ENCODE results near the gene HIVEP2.

HIVEP2 gene

DNA sequence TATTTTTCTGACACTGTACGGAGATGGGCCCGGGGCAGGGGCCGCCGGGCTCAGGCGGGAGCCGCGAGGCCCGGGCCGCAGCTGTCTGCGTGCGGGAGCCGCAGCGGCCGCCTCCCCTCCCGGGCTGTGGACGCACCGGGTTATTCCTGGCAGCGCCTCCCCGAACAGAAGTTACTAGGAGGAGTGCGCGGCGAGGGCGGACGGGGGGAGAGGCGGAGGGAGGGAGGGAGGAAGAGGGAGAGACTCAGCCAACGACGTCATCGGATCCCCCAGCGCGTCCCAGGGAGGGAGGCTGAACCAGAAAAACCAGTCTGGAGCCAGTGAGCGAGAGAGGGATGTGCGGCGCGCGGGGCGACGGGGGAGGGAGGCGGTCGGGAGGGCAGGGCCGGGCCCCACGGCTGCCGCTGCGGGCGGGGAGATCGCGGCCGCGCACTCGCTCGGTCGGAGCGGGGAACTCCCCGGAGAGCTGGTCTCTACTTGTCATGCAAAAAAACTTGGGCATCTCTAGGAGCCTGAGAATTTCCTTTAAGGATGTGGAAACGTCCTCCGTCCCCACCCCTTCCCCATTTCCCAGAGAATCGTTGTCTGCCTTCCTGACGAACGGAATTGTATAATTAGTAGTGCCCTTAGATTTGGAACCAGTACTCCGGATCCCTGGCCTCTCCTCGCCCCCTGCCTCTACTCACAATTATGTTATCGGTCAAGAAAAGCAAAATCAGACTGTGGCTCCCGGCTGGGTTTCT, 1.4 kb upstream of the HIVEP2 start:
- DNase-seq, result peak; percentile 99

DNA sequence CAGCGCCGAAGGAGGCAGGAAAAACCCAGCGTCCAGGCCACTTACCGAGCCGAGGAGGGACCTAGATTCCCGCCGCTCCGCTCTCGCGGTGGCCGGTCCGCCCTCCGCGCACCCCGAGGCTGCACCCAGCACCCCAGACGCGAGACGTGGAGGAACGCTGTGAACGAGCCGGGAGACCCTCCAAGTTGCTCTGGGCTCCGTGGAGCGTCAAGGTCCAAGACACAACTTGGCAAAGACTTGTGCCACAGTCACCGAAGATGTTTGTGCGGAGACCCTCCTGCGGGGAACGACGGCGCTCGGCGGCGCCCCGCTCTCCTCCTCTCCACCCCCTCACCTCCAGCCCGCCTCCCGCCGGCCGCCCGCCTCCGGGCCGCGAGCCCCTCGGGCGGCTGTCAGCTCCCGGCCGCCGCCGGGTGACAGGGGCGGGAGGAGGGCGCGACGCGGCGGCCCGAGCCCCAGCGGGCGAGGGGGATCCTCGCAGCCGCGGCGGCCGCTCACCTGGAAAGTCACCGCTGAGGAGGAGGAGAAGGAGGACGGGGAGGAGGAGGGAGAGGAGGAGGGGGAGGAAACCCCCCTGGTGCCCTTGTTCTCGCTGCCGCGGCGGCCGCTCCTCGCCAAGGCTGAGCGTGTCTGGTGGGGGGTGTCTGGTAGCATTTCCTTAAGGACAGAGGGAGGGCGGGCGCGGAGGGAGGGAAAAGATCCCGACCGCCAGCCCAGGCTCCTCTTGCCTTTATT, 637 bp upstream of the HIVEP2 start:
- no peak for DNase-seq

DNA sequence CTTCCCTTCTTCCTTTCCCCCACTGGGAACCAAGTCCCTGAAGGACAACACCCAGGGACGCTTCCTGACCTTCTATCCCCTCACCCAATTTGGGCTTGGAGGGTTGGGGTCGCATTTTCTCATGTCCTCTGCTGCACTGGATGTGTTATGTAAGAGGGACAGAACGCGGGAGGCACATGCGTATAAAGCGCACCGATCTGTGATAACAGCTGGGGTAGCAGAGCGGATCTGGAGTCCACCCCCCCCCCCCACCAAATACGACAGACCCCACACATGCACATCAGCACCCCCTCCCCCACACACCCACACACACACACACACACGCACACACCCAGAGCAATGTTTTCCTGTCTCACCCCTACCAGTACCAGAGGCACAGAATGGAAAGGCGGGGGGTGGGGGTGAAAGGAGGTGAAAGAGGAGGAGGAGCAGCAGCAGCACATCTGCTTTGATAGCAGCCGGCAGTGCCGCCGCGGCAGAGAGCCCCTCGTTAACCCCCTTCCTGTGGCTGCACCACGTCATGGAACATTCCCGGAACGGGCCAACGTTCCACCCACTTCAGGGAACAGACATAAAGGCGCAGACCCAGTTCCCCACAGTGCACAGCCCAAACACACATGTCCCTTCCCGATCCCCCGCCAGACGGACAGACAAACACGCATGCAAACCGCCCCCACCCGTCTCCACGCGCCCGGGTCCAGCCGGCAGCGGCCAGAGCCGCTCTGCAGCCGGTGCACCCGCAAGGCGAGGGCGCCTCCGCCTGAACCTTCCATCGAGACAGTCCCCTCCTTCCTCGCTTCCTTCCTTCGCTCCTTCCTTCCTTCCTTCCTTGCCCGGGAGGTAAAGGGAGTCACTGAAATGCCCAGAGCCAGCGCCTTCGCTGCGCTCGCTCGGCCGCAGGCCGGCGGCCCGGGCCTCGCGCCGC, 590 bp downstream of the HIVEP2 start:
- DNase-seq, result peak; percentile 88

DNA sequence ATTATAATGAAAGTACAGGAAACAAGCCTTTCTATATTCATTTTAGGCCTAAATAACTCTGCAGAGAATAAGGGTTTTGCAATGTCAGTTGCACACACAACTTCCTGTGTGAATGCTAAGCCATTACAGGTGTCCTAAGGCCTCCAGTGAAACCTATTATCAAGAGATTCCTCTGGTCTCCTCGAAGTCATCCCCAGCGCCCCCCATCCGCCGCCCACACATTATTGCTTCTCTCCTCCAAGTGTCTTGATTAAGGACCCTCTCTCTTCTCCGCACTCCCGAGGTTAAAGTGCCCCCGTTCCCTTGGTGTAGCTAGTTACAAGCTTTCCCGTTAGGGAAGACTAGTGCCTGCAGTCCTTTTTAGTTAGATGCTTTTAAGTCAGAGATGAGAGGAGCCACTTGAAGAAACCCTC, 1.3 kb downstream of the HIVEP2 start:
- no peak for DNase-seq

DNA sequence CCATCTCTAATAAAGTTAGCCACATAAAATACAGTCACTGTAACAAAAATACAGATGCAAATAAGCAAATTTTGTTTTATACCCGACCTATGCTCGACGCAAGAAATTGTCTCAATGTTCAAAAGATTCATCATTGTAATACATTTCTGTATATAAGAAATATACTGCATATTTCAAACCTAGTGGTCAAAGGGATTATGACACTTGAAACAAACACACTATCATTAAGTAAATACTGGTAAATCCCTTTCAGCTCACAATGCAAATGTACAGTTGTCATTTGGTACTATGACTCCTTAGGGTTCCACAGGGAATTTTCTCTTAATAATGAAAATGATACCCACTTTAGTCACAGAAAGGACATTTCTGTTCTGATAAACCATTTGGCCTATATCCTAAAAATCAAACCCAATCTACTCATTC, 2.2 kb downstream of the HIVEP2 start:
- peak; percentile 62 for DNase-seq

DNA sequence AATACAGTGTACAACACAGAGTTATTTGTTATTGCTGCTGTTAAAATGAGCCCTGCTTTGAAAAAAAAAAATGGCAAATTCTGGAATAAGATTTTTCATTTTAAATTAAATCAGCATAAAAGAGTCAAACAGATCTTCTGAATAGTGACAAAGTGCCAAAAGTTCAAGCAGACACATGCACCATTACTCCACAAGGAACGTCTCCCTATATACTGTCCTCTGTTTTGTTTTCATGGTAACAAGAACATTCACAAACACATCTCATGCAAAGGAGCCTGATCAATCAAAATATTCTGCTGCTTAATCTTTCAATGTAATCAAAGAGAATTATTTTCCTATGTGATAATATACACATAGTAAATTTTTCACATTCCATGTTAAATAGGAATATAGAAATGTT, 2.7 kb downstream of the HIVEP2 start:
- no peak for DNase-seq

DNA sequence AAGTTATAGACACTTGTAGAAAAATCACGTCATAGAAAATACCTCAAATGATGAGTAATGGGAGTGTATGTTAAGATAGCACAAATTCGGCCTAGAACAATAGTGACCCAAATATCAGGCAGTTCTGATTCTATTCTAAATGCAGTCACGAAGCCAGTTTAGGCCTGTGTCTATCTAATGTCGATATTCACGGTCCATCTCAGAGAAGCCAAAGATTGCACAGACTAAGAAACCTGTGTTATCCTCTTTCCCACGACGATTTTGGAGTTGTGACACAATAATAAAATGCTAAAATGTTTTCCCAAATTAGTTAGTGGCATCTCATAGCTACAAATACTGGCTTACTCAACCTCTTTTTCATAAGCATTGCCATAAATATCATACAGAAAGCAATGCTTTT, 4.0 kb downstream of the HIVEP2 start:
- DNase-seq, result no peak

DNA sequence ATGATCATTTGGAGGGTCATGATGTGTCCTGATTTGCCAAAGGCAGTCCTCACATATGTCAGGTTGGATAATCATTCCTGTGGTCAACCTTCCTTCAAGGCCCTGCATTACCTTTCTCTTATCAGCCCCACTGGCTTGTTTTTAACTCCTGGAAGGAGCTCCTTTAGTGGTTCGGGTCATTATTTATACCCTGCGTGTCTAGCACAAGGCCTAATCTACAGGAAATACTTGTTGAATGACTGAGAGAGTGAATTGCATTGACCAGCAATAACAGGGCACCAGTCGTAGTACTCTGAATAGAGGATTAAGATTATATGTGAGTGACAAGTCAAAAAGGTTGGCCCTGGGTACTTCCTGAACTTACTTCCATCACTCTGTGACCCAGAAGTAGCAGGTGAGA, 4.5 kb downstream of the HIVEP2 start:
- peak; percentile 14 for DNase-seq

DNA sequence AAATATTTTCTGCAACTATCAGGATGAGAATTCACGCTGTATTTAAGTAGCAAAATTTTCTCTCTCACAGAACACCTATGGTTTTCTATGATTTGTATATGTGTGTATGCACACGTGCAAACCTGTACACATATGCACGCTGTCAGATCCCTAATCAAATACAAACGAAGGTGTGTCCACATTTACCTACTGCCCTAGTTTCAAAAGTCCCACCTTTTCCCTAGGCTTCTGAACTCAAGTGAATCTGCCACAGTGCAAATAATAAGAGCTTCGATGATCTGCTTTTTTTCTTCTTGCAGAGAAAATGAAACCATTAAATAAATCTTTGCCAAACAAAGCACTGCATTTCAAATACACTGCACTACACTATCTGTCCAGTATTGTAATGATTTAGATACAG, 6.5 kb downstream of the HIVEP2 start:
- DNase-seq, result no peak

DNA sequence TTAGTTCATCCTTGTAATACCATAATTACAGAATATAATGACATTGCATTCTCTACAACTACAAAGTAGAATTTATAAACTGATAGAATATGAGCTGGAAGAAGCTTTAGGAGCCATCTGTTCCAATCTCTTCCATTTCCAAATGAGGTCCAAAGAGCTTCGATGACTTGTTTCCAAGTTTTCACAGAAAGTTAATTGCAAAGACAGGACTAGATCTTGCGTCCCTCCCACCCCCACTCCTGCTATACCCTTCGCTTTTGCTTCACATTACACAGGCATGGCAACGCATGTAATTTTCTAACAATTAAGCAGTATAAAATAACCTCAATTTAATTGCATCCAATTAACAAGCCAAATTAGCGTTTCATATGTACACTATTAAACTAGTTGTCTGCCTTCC, 7.0 kb downstream of the HIVEP2 start:
- no peak for DNase-seq

DNA sequence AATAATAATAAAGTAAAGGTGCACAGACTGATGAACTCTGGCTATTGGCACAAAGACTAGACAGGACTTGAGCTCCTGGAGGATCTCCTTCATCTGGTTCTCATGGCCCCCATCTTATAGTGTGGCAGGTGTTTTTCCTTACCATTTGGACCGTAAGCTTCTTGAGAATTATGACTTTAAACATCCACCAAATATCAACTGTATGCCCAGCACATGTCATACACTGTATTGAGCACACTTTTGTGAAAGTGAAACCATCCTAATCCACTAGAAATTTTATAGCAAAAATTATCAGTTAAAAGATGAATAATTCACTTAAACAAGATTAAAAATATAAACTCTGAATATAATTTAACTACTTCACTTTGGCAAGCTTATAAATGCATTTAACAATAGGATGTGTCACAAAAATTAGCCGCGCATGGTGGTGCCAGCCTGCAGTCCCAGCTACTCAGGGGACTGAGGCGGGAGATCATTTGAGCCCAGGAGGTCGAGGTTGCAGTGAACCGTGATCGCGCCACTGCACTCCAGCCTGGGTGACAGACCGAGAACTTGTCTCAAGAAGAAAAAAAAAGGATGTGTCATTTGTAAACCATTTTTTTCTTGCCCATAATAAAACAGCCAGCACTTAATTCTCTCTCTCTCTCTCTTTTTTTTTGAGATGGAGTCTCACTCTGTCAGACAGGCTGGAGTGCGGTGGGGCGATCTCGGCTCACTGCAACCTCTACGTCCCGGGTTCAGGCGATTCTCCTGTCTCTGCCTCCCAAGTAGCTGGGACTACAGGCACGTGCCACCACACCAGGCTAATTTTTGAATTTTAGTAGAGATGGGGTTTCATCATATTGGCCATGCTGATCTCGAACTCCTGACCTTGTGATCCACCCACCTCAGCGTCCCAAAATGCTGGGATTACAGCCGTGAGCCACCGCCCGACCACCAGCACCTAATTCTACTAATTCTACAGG, 9.1 kb downstream of the HIVEP2 start:
- no peak for DNase-seq

DNA sequence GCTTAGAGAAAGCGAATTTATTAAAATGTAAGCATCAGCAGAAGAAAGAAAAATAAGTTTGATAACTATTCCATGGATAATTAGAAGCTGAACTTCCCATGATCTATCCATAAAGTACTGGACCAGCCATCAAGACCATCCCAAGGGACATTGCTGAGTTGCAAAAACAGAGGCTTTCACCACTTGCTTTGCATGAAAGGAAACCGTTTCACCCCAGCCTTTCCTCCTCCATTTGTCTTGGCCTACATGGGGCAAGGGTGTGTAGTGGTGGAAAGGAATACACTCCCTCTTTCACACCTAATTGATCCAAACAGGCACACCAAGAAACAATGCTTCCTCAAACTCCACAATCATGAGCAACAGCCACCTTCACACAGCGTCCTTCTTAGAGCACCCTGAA, 10.4 kb downstream of the HIVEP2 start:
- DNase-seq, result no peak

DNA sequence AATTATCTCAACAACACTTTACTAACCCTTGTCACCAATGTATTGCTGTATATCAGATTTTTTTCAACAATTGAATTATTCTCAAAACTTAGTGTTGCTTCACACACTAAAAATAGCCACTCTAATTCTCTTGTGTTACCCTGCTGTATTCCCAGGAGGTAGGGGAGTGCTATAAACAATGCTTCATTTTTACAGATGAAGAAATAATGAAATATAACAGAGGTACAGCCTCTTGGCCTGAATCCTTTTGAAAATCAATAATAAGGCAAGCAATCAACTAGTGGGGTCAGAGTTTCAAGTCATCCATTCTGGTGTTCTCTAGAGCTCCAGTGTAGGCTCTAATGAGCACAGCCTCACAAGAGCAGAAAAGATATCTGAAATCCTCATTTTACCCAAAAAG, 10.9 kb downstream of the HIVEP2 start:
- DNase-seq, result no peak

DNA sequence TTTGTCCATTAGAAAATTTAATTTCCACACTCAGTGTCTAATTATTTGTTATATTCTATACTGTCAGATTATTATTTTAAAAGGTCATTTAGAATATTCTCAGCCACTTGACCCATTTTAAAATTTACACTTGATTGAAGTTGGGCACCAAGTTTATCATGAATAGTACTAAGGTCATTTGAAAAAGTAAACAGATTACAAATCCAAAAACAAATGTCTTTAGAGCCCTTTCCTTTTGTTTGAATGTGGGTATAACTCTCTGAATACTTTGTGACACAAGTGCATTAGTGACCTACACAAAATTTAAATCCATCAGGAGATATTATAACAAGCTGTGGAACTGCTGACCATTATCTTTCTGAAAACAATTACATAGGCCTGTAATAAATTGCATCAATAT, 11.3 kb downstream of the HIVEP2 start:
- DNase-seq, result no peak

DNA sequence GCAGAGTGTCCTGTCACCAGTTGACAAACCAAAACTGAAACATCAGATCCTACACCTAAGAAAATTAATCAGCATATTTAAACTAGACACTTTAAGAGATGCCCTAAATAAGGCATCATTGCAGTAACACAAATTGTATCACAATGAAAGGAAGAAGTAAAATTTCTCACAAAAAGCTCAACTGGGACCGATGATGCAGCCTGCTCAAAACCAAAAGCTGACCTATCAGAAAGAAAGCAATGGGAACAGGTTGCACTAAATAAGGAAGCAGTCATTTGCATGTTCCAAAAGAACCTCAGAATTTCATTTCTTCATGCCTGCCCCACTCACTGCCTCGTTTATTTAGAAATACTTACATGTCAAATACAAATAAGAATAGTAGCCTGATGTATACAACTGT, 12.1 kb downstream of the HIVEP2 start:
- no peak for DNase-seq

DNA sequence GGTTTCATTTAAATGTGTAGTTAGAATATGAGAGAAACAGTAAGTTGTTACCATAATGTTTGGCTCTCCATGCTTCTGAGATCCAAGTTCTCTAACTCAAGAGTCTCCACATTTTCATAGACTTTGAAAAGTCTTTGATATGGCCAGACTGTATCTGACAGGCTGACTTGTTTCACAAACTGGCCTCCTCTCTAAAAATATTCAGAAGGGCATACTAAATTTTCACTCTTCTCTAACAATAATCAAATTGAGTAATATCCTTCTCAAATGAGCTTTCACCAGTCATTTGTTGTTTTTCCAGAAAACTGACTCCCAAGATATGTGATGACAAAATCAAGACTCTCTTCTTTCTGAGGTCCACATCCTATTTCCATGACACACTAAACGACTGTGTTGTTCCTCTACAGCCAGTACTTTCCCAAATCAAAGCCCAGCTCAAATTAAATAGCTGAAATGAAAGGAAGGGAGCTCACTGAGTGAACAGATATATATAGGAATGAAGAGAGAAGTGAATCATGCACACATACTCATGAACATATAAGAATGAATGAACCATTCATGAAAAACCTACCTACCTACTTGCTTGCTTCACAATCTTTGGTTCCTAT, 15.1 kb downstream of the HIVEP2 start:
- peak; percentile 57 for DNase-seq

DNA sequence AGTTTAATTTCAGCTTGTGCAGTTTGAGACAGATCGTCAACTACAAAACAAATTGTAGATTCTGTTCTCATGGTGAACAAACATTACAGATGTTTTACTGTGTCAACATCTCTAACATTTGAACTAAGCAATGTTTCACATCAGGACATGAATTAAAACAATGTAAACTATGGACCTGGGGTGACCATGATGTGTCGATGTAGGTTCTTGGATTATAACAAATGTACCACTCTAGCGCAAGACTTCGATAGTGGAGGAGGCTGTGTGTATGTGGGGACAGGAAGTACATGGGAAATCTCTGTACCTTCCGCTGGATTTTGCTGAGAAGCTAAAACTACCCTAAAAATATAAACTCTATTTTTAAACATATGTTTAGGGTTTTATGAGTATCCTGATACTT, 17.1 kb downstream of the HIVEP2 start:
- DNase-seq, result no peak

DNA sequence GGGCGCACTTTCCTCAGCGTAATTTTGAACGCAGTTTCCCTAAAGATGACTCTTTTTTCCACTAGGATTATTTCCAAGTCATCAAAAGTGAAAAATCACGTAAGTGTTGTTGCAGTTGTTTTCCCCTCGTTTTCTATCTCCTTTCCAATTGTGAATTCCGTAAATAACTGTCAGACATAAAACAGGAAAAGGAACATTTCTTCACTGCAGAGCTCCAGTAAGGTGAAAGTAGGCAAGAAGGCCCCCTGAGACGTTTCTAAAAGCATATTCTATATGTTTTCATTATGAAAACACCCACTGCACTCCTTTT, 17.8 kb downstream of the HIVEP2 start:
- DNase-seq, result no peak

DNA sequence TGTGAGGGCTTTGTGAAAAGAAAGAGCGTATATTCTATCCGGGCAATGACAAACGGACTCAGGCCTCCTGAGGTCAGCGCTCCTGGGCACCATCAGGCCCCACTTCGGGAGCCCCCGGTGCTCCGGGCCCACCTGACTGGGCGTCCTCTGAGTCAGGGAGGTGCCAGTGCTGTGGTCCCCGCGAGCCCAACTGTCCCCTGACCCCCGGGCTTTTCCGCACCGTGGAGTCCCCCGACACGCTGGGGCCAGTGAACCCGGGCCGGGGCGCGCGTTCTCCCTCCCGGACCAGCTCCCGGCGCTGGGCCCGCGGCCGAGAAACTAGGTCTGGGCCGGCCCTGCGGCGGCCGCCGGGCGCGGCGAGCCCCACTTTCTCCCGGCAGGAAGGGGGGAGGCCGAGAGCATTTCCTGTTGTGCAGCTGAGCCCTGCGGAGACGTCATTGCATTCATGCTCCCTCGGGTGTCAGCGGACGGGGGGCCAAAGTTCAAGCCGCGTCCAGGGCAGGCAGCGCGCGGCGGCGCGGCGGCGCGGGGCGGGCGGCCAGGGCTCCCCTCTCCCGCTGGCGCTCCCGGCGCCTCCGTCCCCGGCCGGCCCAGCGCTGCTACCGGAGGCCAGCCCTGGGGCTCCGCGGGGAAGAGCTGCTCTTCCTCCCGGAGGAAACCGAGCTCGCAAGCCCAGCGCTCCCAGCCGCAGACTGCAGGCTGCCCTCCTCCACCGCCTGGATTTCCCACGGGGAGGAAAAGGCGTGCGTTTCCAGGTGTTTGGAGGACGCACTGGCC, 18.3 kb downstream of the HIVEP2 start:
- DNase-seq, result peak; percentile 76

DNA sequence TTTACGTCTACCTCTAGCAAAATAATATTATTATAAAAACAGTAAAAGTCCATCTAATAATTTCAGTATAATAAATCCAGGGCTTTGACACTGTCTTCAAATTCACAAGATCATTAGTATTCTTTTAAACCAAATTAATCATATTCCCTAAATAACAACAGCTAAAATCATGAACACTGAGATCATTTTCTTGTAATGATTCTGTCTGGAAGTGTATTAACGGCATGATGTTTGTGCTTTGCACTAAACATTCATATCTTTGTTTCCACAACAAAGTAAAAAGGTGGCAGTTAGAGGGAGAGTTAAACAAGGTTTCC, 18.8 kb downstream of the HIVEP2 start:
- no peak for DNase-seq

DNA sequence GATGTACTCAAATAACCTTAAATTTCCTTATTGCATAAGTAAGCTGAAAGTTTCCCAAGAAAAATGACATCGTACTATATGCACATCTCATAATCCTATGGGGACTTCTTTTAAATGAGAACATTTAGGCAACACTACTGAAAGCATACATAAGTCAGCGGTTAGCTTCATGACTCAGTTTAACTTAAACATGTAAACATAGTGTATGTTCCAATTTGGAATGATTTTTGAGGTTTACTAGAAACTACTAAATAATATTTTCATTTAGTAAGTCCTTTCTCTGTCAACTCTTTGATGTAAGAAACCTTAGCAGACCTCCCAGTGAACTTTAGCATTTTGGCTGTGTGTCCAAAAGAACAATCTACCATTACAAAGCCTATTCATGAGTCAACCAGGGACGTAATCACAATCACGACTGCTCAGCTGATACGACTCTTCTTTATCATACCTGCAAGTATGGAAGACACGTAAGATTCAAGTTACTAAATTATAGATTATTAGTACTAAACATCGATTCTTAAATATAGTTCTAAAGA, 19.3 kb downstream of the HIVEP2 start:
- peak; percentile 56 for DNase-seq

Measured in fibroblast of skin of scalp (primary cell).